Measurements from ENCODE around the gene OR4C45.
"Not testable (repeated sequence)": the region's sequence is repeated elsewhere in the genome, so short reads cannot be mapped to it uniquely, and the experiment has no call there.

Gene OR4C45

DNA sequence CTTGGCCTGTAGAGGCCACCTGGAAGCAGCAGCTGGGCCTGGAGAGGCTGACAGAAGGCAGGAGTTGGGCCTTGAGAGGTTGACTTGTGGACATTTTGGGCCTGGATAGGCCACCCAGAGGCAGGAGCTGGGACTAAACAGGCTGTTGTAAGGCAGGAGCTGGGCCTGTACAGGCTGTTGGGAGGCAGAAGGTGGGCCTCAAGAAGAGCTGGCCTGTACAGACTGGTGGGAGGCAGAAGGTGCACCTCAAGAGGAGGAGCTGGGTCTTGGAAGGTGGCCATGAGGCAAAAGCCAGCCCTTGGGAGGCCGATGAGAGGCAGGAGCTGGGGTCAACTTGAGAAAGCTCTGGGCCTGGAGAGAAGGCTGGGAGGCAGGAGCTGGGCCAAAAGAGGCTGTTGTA, 45.3 kb downstream of the OR4C45 start:
- TF ChIP-seq ZFX (IDR thresholded peaks at IDR 0.05; ENCODE audit: borderline replicate concordance) = no peak
- TF ChIP-seq CTCF (IDR thresholded peaks at IDR 0.05) = no peak

DNA sequence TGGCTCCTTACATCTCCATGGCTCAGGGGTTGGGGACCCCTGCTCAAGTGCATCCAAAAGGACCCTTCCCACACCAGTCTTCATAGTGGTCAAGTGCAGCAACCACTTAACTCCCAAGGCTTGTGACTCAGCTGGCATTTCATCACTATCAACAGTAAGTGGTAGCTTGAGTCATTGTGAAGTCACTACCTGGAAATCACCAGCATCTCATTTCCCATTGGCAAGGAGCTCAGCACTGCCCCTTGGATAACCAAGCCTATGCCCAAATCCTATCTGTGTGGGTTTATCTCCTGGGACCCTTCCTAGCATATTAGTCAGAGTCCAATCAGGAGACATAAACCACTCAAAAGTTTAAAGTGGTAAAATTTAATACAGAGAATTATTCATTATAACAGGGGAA, 46.3 kb downstream of the OR4C45 start:
- not testable (repeated sequence) for H3K27ac ChIP-seq

More for the DNA sequence above, 45.3 kb downstream of the OR4C45 start:
- H3K27ac ChIP-seq = no peak overlapping the region

DNA sequence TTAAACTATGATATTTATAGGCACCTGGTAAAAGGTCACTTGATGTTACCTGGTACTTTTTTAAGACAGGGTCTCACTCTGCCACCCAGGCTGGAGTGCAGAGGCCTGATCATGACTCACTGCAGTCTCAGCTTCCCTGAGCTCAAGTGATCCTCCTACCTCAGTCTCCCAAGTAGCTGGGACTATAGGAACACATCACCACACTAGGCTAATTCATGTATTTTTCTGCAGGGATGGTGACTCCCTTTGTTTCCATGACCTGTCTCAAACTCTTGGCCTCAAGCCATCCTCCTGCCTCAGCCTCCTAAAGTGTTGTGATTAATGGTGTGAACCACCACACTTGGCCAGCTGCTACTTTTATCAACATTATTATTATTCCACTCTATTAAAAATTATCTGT, 47.6 kb downstream of the OR4C45 start:
- H3K27ac ChIP-seq = no peak overlapping the region
- TF ChIP-seq ZFX (IDR thresholded peaks at IDR 0.05; ENCODE audit: borderline replicate concordance) = no peak
- TF ChIP-seq CTCF (IDR thresholded peaks at IDR 0.05) = no peak

Measured in 22Rv1 (cell line).